ENCODE measurements around the gene PTRH2. TPM values are rescaled to one million over a fixed set of nuclear protein-coding genes. Genes with fewer than 3 reads are reported as not detected.
"Not testable (repeated sequence)": the region's sequence is repeated elsewhere in the genome, so short reads cannot be mapped to it uniquely, and the experiment has no call there.

Gene PTRH2
- polyA plus RNA-seq (2013, experiment 1 of 2) = 47.3 TPM
- polyA plus RNA-seq (2013, experiment 2 of 2) = 46.9 TPM

GRCh38 chr17:59707149-59707970, at the start of gene PTRH2, which contains the start of gene VMP1:
PTRH2 (minus strand) TSS chr17:59707430; CDS start chr17:59697978, 9,452 bp downstream.
VMP1 (plus strand) TSS chr17:59707654; CDS start chr17:59731447, 23,793 bp downstream.
- peak within 1 kb of the TSS; percentile 98 for H3K4ac ChIP-seq (ENCODE audit: low read depth, low read length)
- peak within 1 kb of the TSS; percentile 28 for H4K8ac ChIP-seq (ENCODE audit: low read depth, low read length)
- H3K79me2 ChIP-seq (ENCODE audit: control insufficient read depth, insufficient read depth, low read length) = peaks cover 66% of the 10 kb centered on the region
- H3K23ac ChIP-seq (ENCODE audit: low read length) = peak within 1 kb of the TSS; percentile 83
- peak; percentile 100 for DNase-seq
- H3K36me3 ChIP-seq (ENCODE audit: control insufficient read depth, insufficient read depth, low read length) = no peaks in the 10 kb centered on the region
- H2BK15ac ChIP-seq (replicated peaks; ENCODE audit: low read depth) = no peak within 1 kb of the TSS
- no CpG with 5 or more reads among the region's 45 CpGs for WGBS (ENCODE audit: extremely low coverage, insufficient coverage, low lambda C conversion rate)
- H3K4me2 ChIP-seq (ENCODE audit: low read length) = peak within 1 kb of the TSS; percentile 99
- H3K56ac ChIP-seq (ENCODE audit: low read length) = peak within 1 kb of the TSS; percentile 99
- peak within 1 kb of the TSS; percentile 98 for H3K9ac ChIP-seq (ENCODE audit: low read length)
- peak within 1 kb of the TSS; percentile 72 for H3K18ac ChIP-seq (ENCODE audit: low read length)
- H3K27me3 ChIP-seq (ENCODE audit: insufficient read depth, low read length, poor library complexity) = no peaks in the 10 kb centered on the region
- H2BK120ac ChIP-seq (ENCODE audit: low read depth, low read length) = no peak within 1 kb of the TSS
- peaks cover 4% of the 10 kb centered on the region for H3K79me1 ChIP-seq (ENCODE audit: low read length)
- H3K4me1 ChIP-seq (ENCODE audit: control insufficient read depth, low read depth, low read length) = no peaks in the 10 kb centered on the region
- no peak within 1 kb of the TSS for H4K5ac ChIP-seq (ENCODE audit: low read length)
- H2AK5ac ChIP-seq (ENCODE audit: low read length) = peak within 1 kb of the TSS; percentile 56
- H3K27ac ChIP-seq (ENCODE audit: low read depth, low read length) = peak within 1 kb of the TSS; percentile 89
- H3K4me3 ChIP-seq (ENCODE audit: low read length) = peak within 1 kb of the TSS; percentile 99
- H2BK5ac ChIP-seq (ENCODE audit: low read length) = peak within 1 kb of the TSS; percentile 90

DNA sequence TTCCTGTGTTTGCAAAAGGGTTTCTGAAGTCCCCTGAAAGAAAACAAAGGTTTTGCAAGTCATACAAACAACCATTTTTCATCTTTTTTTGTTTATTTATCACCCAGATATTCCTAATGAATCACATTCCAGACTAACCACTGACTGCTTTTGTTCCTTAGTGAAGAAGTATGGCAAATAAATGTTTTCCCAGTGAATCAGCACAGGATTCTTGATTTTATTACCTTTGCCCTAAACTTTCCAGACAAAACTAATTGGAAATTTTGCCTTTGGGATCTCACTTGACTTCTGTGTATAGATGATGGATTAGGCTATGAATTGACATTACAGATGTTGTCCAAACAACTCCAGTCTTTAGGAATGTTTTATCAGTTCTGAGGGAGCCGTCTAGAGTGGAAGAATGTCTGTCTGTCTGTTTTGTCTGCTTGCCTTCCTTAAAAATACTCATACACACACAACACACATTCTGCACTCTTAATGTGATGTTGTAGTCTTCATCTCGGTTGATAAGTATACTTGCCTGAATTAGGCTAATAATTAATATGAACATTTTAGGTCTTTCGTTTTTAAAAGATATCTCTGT, 49.1 kb upstream of the PTRH2 start:
- no CpG with 5 or more reads among the region's 3 CpGs for WGBS (ENCODE audit: extremely low coverage, insufficient coverage, low lambda C conversion rate)
- no peak overlapping the region for H3K4me3 ChIP-seq (ENCODE audit: low read length)

GRCh38 chr17:59755069-59755468, 47.8 kb upstream of the PTRH2 start:
- H3K23ac ChIP-seq (ENCODE audit: low read length); H3K4me2 ChIP-seq (ENCODE audit: low read length); H3K4me3 ChIP-seq (ENCODE audit: low read length); H2BK5ac ChIP-seq (ENCODE audit: low read length); DNase-seq; H3K79me1 ChIP-seq (ENCODE audit: low read length); H3K27me3 ChIP-seq (ENCODE audit: insufficient read depth, low read length, poor library complexity); H3K9ac ChIP-seq (ENCODE audit: low read length); H4K5ac ChIP-seq (ENCODE audit: low read length); H3K4me1 ChIP-seq (ENCODE audit: control insufficient read depth, low read depth, low read length); H2BK15ac ChIP-seq (replicated peaks; ENCODE audit: low read depth); H4K8ac ChIP-seq (ENCODE audit: low read depth, low read length); H3K79me2 ChIP-seq (ENCODE audit: control insufficient read depth, insufficient read depth, low read length); H2AK5ac ChIP-seq (ENCODE audit: low read length); H3K56ac ChIP-seq (ENCODE audit: low read length); H3K36me3 ChIP-seq (ENCODE audit: control insufficient read depth, insufficient read depth, low read length); H3K18ac ChIP-seq (ENCODE audit: low read length); H3K27ac ChIP-seq (ENCODE audit: low read depth, low read length): not testable (repeated sequence)
- WGBS (ENCODE audit: extremely low coverage, insufficient coverage, low lambda C conversion rate) = no CpG with 5 or more reads among the region's 12 CpGs
- Histone ChIP-seq H2BK120ac (ENCODE audit: low read depth, low read length) (peak overlapping the region; percentile 45), H3K4ac (ENCODE audit: low read depth, low read length) (peak overlapping the region; percentile 36)

More for the DNA sequence above, 49.1 kb upstream of the PTRH2 start:
- Histone ChIP-seq H3K23ac (ENCODE audit: low read length) (no peak overlapping the region), H4K8ac (ENCODE audit: low read depth, low read length) (no peak overlapping the region), H3K4me2 (ENCODE audit: low read length) (no peak overlapping the region), H3K18ac (ENCODE audit: low read length) (no peak overlapping the region), H3K56ac (ENCODE audit: low read length) (no peak overlapping the region), H3K79me1 (ENCODE audit: low read length) (no peaks in the 10 kb centered on the region), H3K27ac (ENCODE audit: low read depth, low read length) (no peak overlapping the region), H2AK5ac (ENCODE audit: low read length) (no peak overlapping the region), H3K27me3 (ENCODE audit: insufficient read depth, low read length, poor library complexity) (no peaks in the 10 kb centered on the region), H2BK5ac (ENCODE audit: low read length) (no peak overlapping the region), H2BK120ac (ENCODE audit: low read depth, low read length) (no peak overlapping the region), H3K79me2 (ENCODE audit: control insufficient read depth, insufficient read depth, low read length) (no peaks in the 10 kb centered on the region), H3K9ac (ENCODE audit: low read length) (no peak overlapping the region), H3K4me1 (ENCODE audit: control insufficient read depth, low read depth, low read length) (peaks cover under 1% of the 10 kb centered on the region), H2BK15ac (replicated peaks; ENCODE audit: low read depth) (no peak overlapping the region), H3K4ac (ENCODE audit: low read depth, low read length) (no peak overlapping the region), H4K5ac (ENCODE audit: low read length) (no peak overlapping the region), H3K36me3 (ENCODE audit: control insufficient read depth, insufficient read depth, low read length) (no peaks in the 10 kb centered on the region)
- peak; percentile 23 for DNase-seq

DNA sequence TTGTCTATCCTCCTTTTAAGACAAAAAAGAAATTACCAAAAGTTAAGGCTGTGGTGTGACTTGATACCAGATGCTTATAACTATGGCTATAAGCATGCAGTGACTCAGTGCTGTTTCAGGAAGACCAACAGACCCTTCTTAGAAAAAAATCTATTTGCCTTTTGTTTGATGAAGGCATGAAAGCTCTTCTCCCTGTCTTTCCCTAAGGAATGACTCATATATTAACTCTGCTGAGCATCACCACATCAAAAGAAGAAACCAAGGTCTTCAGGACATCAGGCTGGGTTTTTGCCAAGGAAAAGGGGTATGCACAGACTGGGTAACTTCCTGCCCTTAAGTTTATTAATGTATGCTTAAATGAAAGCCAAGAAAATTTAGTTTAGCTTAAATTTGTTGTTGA, 47.3 kb upstream of the PTRH2 start:
- H3K4me3 ChIP-seq (ENCODE audit: low read length) = no peak overlapping the region
- peak; percentile 64 for DNase-seq
- no peak overlapping the region for H3K23ac ChIP-seq (ENCODE audit: low read length)
- no peaks in the 10 kb centered on the region for H3K27me3 ChIP-seq (ENCODE audit: insufficient read depth, low read length, poor library complexity)
- no peak overlapping the region for H4K8ac ChIP-seq (ENCODE audit: low read depth, low read length)
- no peak overlapping the region for H2BK120ac ChIP-seq (ENCODE audit: low read depth, low read length)
- H4K5ac ChIP-seq (ENCODE audit: low read length) = no peak overlapping the region
- no peak overlapping the region for H2BK15ac ChIP-seq (replicated peaks; ENCODE audit: low read depth)
- H2AK5ac ChIP-seq (ENCODE audit: low read length) = no peak overlapping the region
- no peak overlapping the region for H3K27ac ChIP-seq (ENCODE audit: low read depth, low read length)
- H3K4me2 ChIP-seq (ENCODE audit: low read length) = no peak overlapping the region
- no peaks in the 10 kb centered on the region for H3K79me2 ChIP-seq (ENCODE audit: control insufficient read depth, insufficient read depth, low read length)
- no peak overlapping the region for H3K18ac ChIP-seq (ENCODE audit: low read length)
- no peak overlapping the region for H3K9ac ChIP-seq (ENCODE audit: low read length)
- H3K4ac ChIP-seq (ENCODE audit: low read depth, low read length) = no peak overlapping the region
- no peaks in the 10 kb centered on the region for H3K36me3 ChIP-seq (ENCODE audit: control insufficient read depth, insufficient read depth, low read length)
- no peak overlapping the region for H2BK5ac ChIP-seq (ENCODE audit: low read length)
- no peak overlapping the region for H3K56ac ChIP-seq (ENCODE audit: low read length)
- no peaks in the 10 kb centered on the region for H3K79me1 ChIP-seq (ENCODE audit: low read length)
- H3K4me1 ChIP-seq (ENCODE audit: control insufficient read depth, low read depth, low read length) = no peaks in the 10 kb centered on the region

- Histone ChIP-seq H3K79me2 (ENCODE audit: control insufficient read depth, insufficient read depth, low read length) (no peaks in the 10 kb centered on the region), H3K4me3 (ENCODE audit: low read length) (no peak overlapping the region), H3K4me1 (ENCODE audit: control insufficient read depth, low read depth, low read length) (no peaks in the 10 kb centered on the region), H3K27me3 (ENCODE audit: insufficient read depth, low read length, poor library complexity) (no peaks in the 10 kb centered on the region), H4K5ac (ENCODE audit: low read length) (no peak overlapping the region), H4K8ac (ENCODE audit: low read depth, low read length) (no peak overlapping the region), H3K56ac (ENCODE audit: low read length) (no peak overlapping the region), H3K18ac (ENCODE audit: low read length) (no peak overlapping the region), H2BK5ac (ENCODE audit: low read length) (no peak overlapping the region), H3K79me1 (ENCODE audit: low read length) (no peaks in the 10 kb centered on the region), H3K4ac (ENCODE audit: low read depth, low read length) (no peak overlapping the region), H2BK120ac (ENCODE audit: low read depth, low read length) (no peak overlapping the region), H3K23ac (ENCODE audit: low read length) (no peak overlapping the region), H3K4me2 (ENCODE audit: low read length) (no peak overlapping the region), H2BK15ac (replicated peaks; ENCODE audit: low read depth) (no peak overlapping the region), H3K36me3 (ENCODE audit: control insufficient read depth, insufficient read depth, low read length) (no peaks in the 10 kb centered on the region), H3K27ac (ENCODE audit: low read depth, low read length) (no peak overlapping the region), H2AK5ac (ENCODE audit: low read length) (no peak overlapping the region), H3K9ac (ENCODE audit: low read length) (no peak overlapping the region)
- no CpG with 5 or more reads among the region's 3 CpGs for WGBS (ENCODE audit: extremely low coverage, insufficient coverage, low lambda C conversion rate)
- DNase-seq = peak; percentile 85
Measured at GRCh38 chr17:59753522-59754467, 46.6 kb upstream of the PTRH2 start.

Data from mesendoderm (in vitro differentiated cells).